ENCODE results near the gene MDM2.

GRCh38 chr12:68767191-68767590 is 40.8 kb upstream of the MDM2 start:
- TF ChIP-seq CTCF (IDR thresholded peaks at IDR 0.05) (no peak), EP300 (IDR thresholded peaks at IDR 0.05) (no peak), POLR2A (IDR thresholded peaks at IDR 0.05) (no peak), POLR2AphosphoS5 (IDR thresholded peaks at IDR 0.05) (no peak)

Data from gastroesophageal sphincter (tissue), 3 donors.